Measurements from ENCODE around the gene MPPED1.

MPPED1 gene

GRCh38 chr22:43439368-43440103 lies 27.7 kb downstream of the MPPED1 start:
- H3K4me1 ChIP-seq (ENCODE audit: control insufficient read depth, insufficient read depth, low read depth, low read length), result no peaks in the 10 kb centered on the region
- H3K4me3 ChIP-seq (ENCODE audit: insufficient read depth in 1 of 2, low read depth in 1 of 2, low read length in 2 of 2), result no peak overlapping the region
- H3K18ac ChIP-seq (ENCODE audit: low read depth in 1 of 2, low read length in 2 of 2), result no peak overlapping the region
- DNase-seq, result no peak
- H2AFZ ChIP-seq (ENCODE audit: low read depth, low read length), result no peak overlapping the region
- no peak overlapping the region for H4K91ac ChIP-seq (ENCODE audit: low read length)
- H2BK15ac ChIP-seq (ENCODE audit: low read depth, poor library complexity, severe bottlenecking), result no peak overlapping the region
- H3K4ac ChIP-seq (ENCODE audit: low read depth in 1 of 2, low read length in 2 of 2), result no peak overlapping the region
- H3K4me2 ChIP-seq (ENCODE audit: low read length, poor library complexity, severe bottlenecking), result no peak overlapping the region
- H3K14ac ChIP-seq (ENCODE audit: low read length in 2 of 2), result no peak overlapping the region
- H4K8ac ChIP-seq (ENCODE audit: low read length), result no peak overlapping the region
- H3K9me3 ChIP-seq (ENCODE audit: control insufficient read depth, low read length), result no peaks in the 10 kb centered on the region
- no peak overlapping the region for H3K9ac ChIP-seq (ENCODE audit: low read length)
- no peaks in the 10 kb centered on the region for H3K79me1 ChIP-seq (replicated peaks; ENCODE audit: low read length, poor library complexity, severe bottlenecking)
- no peaks in the 10 kb centered on the region for H3K36me3 ChIP-seq (ENCODE audit: control insufficient read depth in 1 of 2, insufficient read depth in 2 of 2, low read depth in 1 of 2, low read length in 2 of 2)
- no peak overlapping the region for H2AK5ac ChIP-seq (ENCODE audit: low read length, severe bottlenecking)
- peaks cover 32 to 58% of the 10 kb centered on the region in 2 experiments for H3K27me3 ChIP-seq (ENCODE audit: control insufficient read depth in 1 of 2, insufficient read depth in 1 of 2, low read length in 2 of 2)
- no peak overlapping the region for H3K23ac ChIP-seq (ENCODE audit: low read length in 2 of 2)
- no peak overlapping the region for H2BK12ac ChIP-seq (ENCODE audit: low read length in 2 of 2)
- 76% methylated on average over 18 of the region's 18 CpGs for WGBS
- H3K27ac ChIP-seq (ENCODE audit: low read length, poor library complexity, severe bottlenecking), result no peak overlapping the region
- H2BK5ac ChIP-seq (ENCODE audit: low read depth, low read length, poor library complexity, severe bottlenecking), result no peak overlapping the region
- no peak overlapping the region for H2BK120ac ChIP-seq (ENCODE audit: low read depth, low read length)

- no peak overlapping the region for H3K4me3 ChIP-seq (ENCODE audit: insufficient read depth in 1 of 2, low read depth in 1 of 2, low read length in 2 of 2)
- H2BK5ac ChIP-seq (ENCODE audit: low read depth, low read length, poor library complexity, severe bottlenecking), result no peak overlapping the region
- no peaks in the 10 kb centered on the region for H3K36me3 ChIP-seq (ENCODE audit: control insufficient read depth in 1 of 2, insufficient read depth in 2 of 2, low read depth in 1 of 2, low read length in 2 of 2)
- H3K27me3 ChIP-seq (ENCODE audit: control insufficient read depth in 1 of 2, insufficient read depth in 1 of 2, low read length in 2 of 2), result peaks cover 32 to 53% of the 10 kb centered on the region in 2 experiments
- H2AK5ac ChIP-seq (ENCODE audit: low read length, severe bottlenecking), result no peak overlapping the region
- WGBS, result 90% methylated on average over 7 of the region's 7 CpGs
- H3K4me1 ChIP-seq (ENCODE audit: control insufficient read depth, insufficient read depth, low read depth, low read length), result no peaks in the 10 kb centered on the region
- no peak overlapping the region for H4K8ac ChIP-seq (ENCODE audit: low read length)
- no peak overlapping the region for H2BK15ac ChIP-seq (ENCODE audit: low read depth, poor library complexity, severe bottlenecking)
- no peaks in the 10 kb centered on the region for H3K79me1 ChIP-seq (replicated peaks; ENCODE audit: low read length, poor library complexity, severe bottlenecking)
- no peak overlapping the region for H3K23ac ChIP-seq (ENCODE audit: low read length in 2 of 2)
- no peak for DNase-seq
- no peaks in the 10 kb centered on the region for H3K9me3 ChIP-seq (ENCODE audit: control insufficient read depth, low read length)
- H2BK12ac ChIP-seq (ENCODE audit: low read length in 2 of 2), result no peak overlapping the region
- H3K27ac ChIP-seq (ENCODE audit: low read length, poor library complexity, severe bottlenecking), result no peak overlapping the region
- no peak overlapping the region for H3K9ac ChIP-seq (ENCODE audit: low read length)
- no peak overlapping the region for H3K4me2 ChIP-seq (ENCODE audit: low read length, poor library complexity, severe bottlenecking)
- H2BK120ac ChIP-seq (ENCODE audit: low read depth, low read length), result no peak overlapping the region
- H3K18ac ChIP-seq (ENCODE audit: low read depth in 1 of 2, low read length in 2 of 2), result no peak overlapping the region
- no peak overlapping the region for H2AFZ ChIP-seq (ENCODE audit: low read depth, low read length)
- no peak overlapping the region for H4K91ac ChIP-seq (ENCODE audit: low read length)
- H3K4ac ChIP-seq (ENCODE audit: low read depth in 1 of 2, low read length in 2 of 2), result no peak overlapping the region
- H3K14ac ChIP-seq (ENCODE audit: low read length in 2 of 2), result no peak overlapping the region
Measured at GRCh38 chr22:43440104-43440387, 28.2 kb downstream of the MPPED1 start.

GRCh38 chr22:43440556-43440955 lies 28.7 kb downstream of the MPPED1 start:
- Histone ChIP-seq H4K91ac (ENCODE audit: low read length) (no peak overlapping the region), H3K4me2 (ENCODE audit: low read length, poor library complexity, severe bottlenecking) (no peak overlapping the region), H3K23ac (ENCODE audit: low read length in 2 of 2) (no peak overlapping the region), H3K9ac (ENCODE audit: low read length) (no peak overlapping the region), H3K36me3 (ENCODE audit: control insufficient read depth in 1 of 2, insufficient read depth in 2 of 2, low read depth in 1 of 2, low read length in 2 of 2) (no peaks in the 10 kb centered on the region), H3K27ac (ENCODE audit: low read length, poor library complexity, severe bottlenecking) (no peak overlapping the region), H3K4me3 (ENCODE audit: insufficient read depth in 1 of 2, low read depth in 1 of 2, low read length in 2 of 2) (no peak overlapping the region), H2AK5ac (ENCODE audit: low read length, severe bottlenecking) (no peak overlapping the region), H4K8ac (ENCODE audit: low read length) (no peak overlapping the region), H2BK5ac (ENCODE audit: low read depth, low read length, poor library complexity, severe bottlenecking) (no peak overlapping the region), H2BK12ac (ENCODE audit: low read length in 2 of 2) (no peak overlapping the region), H2AFZ (ENCODE audit: low read depth, low read length) (no peak overlapping the region), H3K18ac (ENCODE audit: low read depth in 1 of 2, low read length in 2 of 2) (no peak overlapping the region), H3K79me1 (replicated peaks; ENCODE audit: low read length, poor library complexity, severe bottlenecking) (no peaks in the 10 kb centered on the region), H2BK120ac (ENCODE audit: low read depth, low read length) (no peak overlapping the region), H3K9me3 (ENCODE audit: control insufficient read depth, low read length) (no peaks in the 10 kb centered on the region), H3K27me3 (ENCODE audit: control insufficient read depth in 1 of 2, insufficient read depth in 1 of 2, low read length in 2 of 2) (peaks cover 32 to 52% of the 10 kb centered on the region in 2 experiments), H3K4me1 (ENCODE audit: control insufficient read depth, insufficient read depth, low read depth, low read length) (no peaks in the 10 kb centered on the region), H3K14ac (ENCODE audit: low read length in 2 of 2) (no peak overlapping the region), H3K4ac (ENCODE audit: low read depth in 1 of 2, low read length in 2 of 2) (no peak overlapping the region), H2BK15ac (ENCODE audit: low read depth, poor library complexity, severe bottlenecking) (no peak overlapping the region)
- DNase-seq, result no peak
- 92% methylated on average over 4 of the region's 4 CpGs for whole genome bisulfite sequencing

- Histone ChIP-seq H3K23ac (ENCODE audit: low read length in 2 of 2) (no peak overlapping the region), H3K36me3 (ENCODE audit: control insufficient read depth in 1 of 2, insufficient read depth in 2 of 2, low read depth in 1 of 2, low read length in 2 of 2) (no peaks in the 10 kb centered on the region), H2BK120ac (ENCODE audit: low read depth, low read length) (no peak overlapping the region), H4K91ac (ENCODE audit: low read length) (no peak overlapping the region), H2AFZ (ENCODE audit: low read depth, low read length) (no peak overlapping the region), H2AK5ac (ENCODE audit: low read length, severe bottlenecking) (no peak overlapping the region), H4K8ac (ENCODE audit: low read length) (no peak overlapping the region), H2BK15ac (ENCODE audit: low read depth, poor library complexity, severe bottlenecking) (no peak overlapping the region), H3K4ac (ENCODE audit: low read depth in 1 of 2, low read length in 2 of 2) (no peak overlapping the region), H3K9me3 (ENCODE audit: control insufficient read depth, low read length) (no peaks in the 10 kb centered on the region), H2BK5ac (ENCODE audit: low read depth, low read length, poor library complexity, severe bottlenecking) (no peak overlapping the region), H3K79me1 (replicated peaks; ENCODE audit: low read length, poor library complexity, severe bottlenecking) (no peaks in the 10 kb centered on the region), H3K14ac (ENCODE audit: low read length in 2 of 2) (no peak overlapping the region), H3K4me3 (ENCODE audit: insufficient read depth in 1 of 2, low read depth in 1 of 2, low read length in 2 of 2) (no peak overlapping the region), H3K27ac (ENCODE audit: low read length, poor library complexity, severe bottlenecking) (no peak overlapping the region), H2BK12ac (ENCODE audit: low read length in 2 of 2) (no peak overlapping the region), H3K18ac (ENCODE audit: low read depth in 1 of 2, low read length in 2 of 2) (no peak overlapping the region), H3K27me3 (ENCODE audit: control insufficient read depth in 1 of 2, insufficient read depth in 1 of 2, low read length in 2 of 2) (peaks cover 32 to 47% of the 10 kb centered on the region in 2 experiments), H3K4me1 (ENCODE audit: control insufficient read depth, insufficient read depth, low read depth, low read length) (no peaks in the 10 kb centered on the region), H3K4me2 (ENCODE audit: low read length, poor library complexity, severe bottlenecking) (no peak overlapping the region), H3K9ac (ENCODE audit: low read length) (no peak overlapping the region)
- WGBS, result 80% methylated on average over 6 of the region's 6 CpGs
- DNase-seq, result no peak
Measured at GRCh38 chr22:43441216-43441615, 29.4 kb downstream of the MPPED1 start.
